Measurements from ENCODE around the gene SLC16A12.

Gene SLC16A12

GRCh38 chr10:89505640-89506275 is 29.6 kb downstream of the SLC16A12 start:
- ATAC-seq (ENCODE audit: low read depth) (no peak), DNase-seq (ENCODE audit: low spot score) (no peak)
- no peak for TF ChIP-seq CTCF (IDR thresholded peaks at IDR 0.05; ENCODE audit: poor library complexity, severe bottlenecking)
- Histone ChIP-seq H3K36me3 (ENCODE audit: low read depth) (no peaks in the 10 kb centered on the region), H3K27me3 (ENCODE audit: insufficient read depth, poor library complexity, severe bottlenecking) (no peaks in the 10 kb centered on the region), H3K27ac (ENCODE audit: poor library complexity, severe bottlenecking) (no peak overlapping the region), H3K4me3 (ENCODE audit: severe bottlenecking) (no peak overlapping the region), H3K9me3 (ENCODE audit: severe bottlenecking) (no peaks in the 10 kb centered on the region), H3K4me1 (ENCODE audit: insufficient read depth, poor library complexity, severe bottlenecking) (peaks cover 9% of the 10 kb centered on the region)

- Histone ChIP-seq H3K27ac (ENCODE audit: poor library complexity, severe bottlenecking) (no peak overlapping the region), H3K4me3 (ENCODE audit: severe bottlenecking) (no peak overlapping the region), H3K36me3 (ENCODE audit: low read depth) (no peaks in the 10 kb centered on the region), H3K4me1 (ENCODE audit: insufficient read depth, poor library complexity, severe bottlenecking) (peaks cover 9% of the 10 kb centered on the region), H3K9me3 (ENCODE audit: severe bottlenecking) (no peaks in the 10 kb centered on the region), H3K27me3 (ENCODE audit: insufficient read depth, poor library complexity, severe bottlenecking) (no peaks in the 10 kb centered on the region)
- DNase-seq (ENCODE audit: low spot score) (no peak), ATAC-seq (ENCODE audit: low read depth) (no peak)
- TF ChIP-seq CTCF (IDR thresholded peaks at IDR 0.05; ENCODE audit: poor library complexity, severe bottlenecking), result no peak
Measured at GRCh38 chr10:89504691-89505090, 30.7 kb downstream of the SLC16A12 start.

GRCh38 chr10:89503652-89504370 is 31.6 kb downstream of the SLC16A12 start:
- H3K9me3 ChIP-seq (ENCODE audit: severe bottlenecking), result no peaks in the 10 kb centered on the region
- ATAC-seq (ENCODE audit: low read depth), result no peak
- no peaks in the 10 kb centered on the region for H3K36me3 ChIP-seq (ENCODE audit: low read depth)
- no peak overlapping the region for H3K27ac ChIP-seq (ENCODE audit: poor library complexity, severe bottlenecking)
- H3K27me3 ChIP-seq (ENCODE audit: insufficient read depth, poor library complexity, severe bottlenecking), result no peaks in the 10 kb centered on the region
- DNase-seq (ENCODE audit: low spot score), result no peak
- no peak overlapping the region for H3K4me3 ChIP-seq (ENCODE audit: severe bottlenecking)
- H3K4me1 ChIP-seq (ENCODE audit: insufficient read depth, poor library complexity, severe bottlenecking), result peaks cover 9% of the 10 kb centered on the region
- no peak for TF ChIP-seq CTCF (IDR thresholded peaks at IDR 0.05; ENCODE audit: poor library complexity, severe bottlenecking)

- Histone ChIP-seq H3K27ac (ENCODE audit: poor library complexity, severe bottlenecking) (peak overlapping the region; percentile 21), H3K36me3 (ENCODE audit: low read depth) (no peaks in the 10 kb centered on the region), H3K4me1 (ENCODE audit: insufficient read depth, poor library complexity, severe bottlenecking) (peaks cover 9% of the 10 kb centered on the region), H3K27me3 (ENCODE audit: insufficient read depth, poor library complexity, severe bottlenecking) (no peaks in the 10 kb centered on the region), H3K9me3 (ENCODE audit: severe bottlenecking) (no peaks in the 10 kb centered on the region), H3K4me3 (ENCODE audit: severe bottlenecking) (no peak overlapping the region)
- DNase-seq (ENCODE audit: low spot score) (no peak), ATAC-seq (ENCODE audit: low read depth) (no peak)
- TF ChIP-seq CTCF (IDR thresholded peaks at IDR 0.05; ENCODE audit: poor library complexity, severe bottlenecking), result no peak
Measured at GRCh38 chr10:89503151-89503550, 32.2 kb downstream of the SLC16A12 start.

- no peaks in the 10 kb centered on the region for H3K36me3 ChIP-seq (ENCODE audit: low read depth)
- no peaks in the 10 kb centered on the region for H3K9me3 ChIP-seq (ENCODE audit: severe bottlenecking)
- H3K27ac ChIP-seq (ENCODE audit: poor library complexity, severe bottlenecking), result peak overlapping the region; percentile 21
- ATAC-seq (ENCODE audit: low read depth) (peak; percentile 98), DNase-seq (ENCODE audit: low spot score) (no peak)
- no peaks in the 10 kb centered on the region for H3K27me3 ChIP-seq (ENCODE audit: insufficient read depth, poor library complexity, severe bottlenecking)
- peaks cover 9% of the 10 kb centered on the region for H3K4me1 ChIP-seq (ENCODE audit: insufficient read depth, poor library complexity, severe bottlenecking)
- no peak for TF ChIP-seq CTCF (IDR thresholded peaks at IDR 0.05; ENCODE audit: poor library complexity, severe bottlenecking)
- no peak overlapping the region for H3K4me3 ChIP-seq (ENCODE audit: severe bottlenecking)
Measured at GRCh38 chr10:89502549-89502948, 32.8 kb downstream of the SLC16A12 start.

Measured in RWPE2 (cell line).